HCT116 (cell line): Measurements from ENCODE around the gene CTNNA2. TPM values are rescaled to one million over a fixed set of nuclear protein-coding genes. Genes with fewer than 3 reads are reported as not detected.

Experiments used
- ATAC-seq: fragments of 200-7000 bp; cut with Tn5 transposase; 2 replicates; pipeline ENCODE4 v1.9.1; 2020; ENCODE audit warnings: mild to moderate bottlenecking, moderate library complexity
- BruUV-seq: library from RNA; stranded (reverse); fragments of 400-500 nt; replicated peaks from 2 replicates; lab custom pipeline; 2021; lab: Mats Ljungman, UMichigan
- CTCF ChIA-PET: fragments of 300-600 bp; sonication (Branson Sonifier 250); formaldehyde crosslinking; loops from one replicate; lab custom pipeline; 2021; ENCODE audit warnings: antibody characterized with exemption; lab: Charles Lee
- POLR2A ChIA-PET: fragments of 300-600, 350-600 bp; sonication (Branson Sonifier 250); formaldehyde crosslinking; loops from one replicate; lab custom pipeline; 2021; ENCODE audit warnings: antibody characterized with exemption; lab: Charles Lee
- RAD21 ChIA-PET, 2 experiments: fragments of 300-600 bp; sonication (Branson Sonifier 250); formaldehyde crosslinking; loops; one replicate each; lab custom pipeline; 2023; ENCODE audit warnings: low total read pairs in 2 of 2; ENCODE audit not compliant: uncharacterized antibody in 2 of 2, unreplicated experiment in 2 of 2, low non-redundant PET in 1 of 2; lab: Charles Lee
- DNase-seq: peaks from one replicate; pipeline ENCODE4 v3.0.0-alpha.2; 2010; ENCODE audit warnings: low read depth, low spot score
- H2AFZ ChIP-seq: fragments of 200-600 bp; shearing (Covaris generic), sonication (generic); 2 replicates; pipeline ENCODE4 v1.6.1; 2017; ENCODE audit warnings: low read depth, mixed run types, mixed read lengths, antibody characterized with exemption, low read length; ENCODE audit not compliant: poor library complexity, severe bottlenecking
- H3K27ac ChIP-seq: 2 replicates; pipeline ENCODE4 v1.5.1; 2012; ENCODE audit warnings: low read depth, low read length
- H3K27me3 ChIP-seq: fragments of 200-600 bp; sonication (generic); 2 replicates; pipeline ENCODE4 v1.6.1; 2016; ENCODE audit warnings: mixed run types, low read length, mixed read lengths; ENCODE audit not compliant: insufficient read depth
- H3K36me3 ChIP-seq, 2 experiments: fragments of 200-500 bp in 1 of 2; fragments of 200-600 bp in 1 of 2; sonication (Bioruptor generic) in 1 of 2; sonication (generic) in 1 of 2; 2 replicates each; pipeline versions ENCODE4 v1.5.1 to v1.6.1; 2014 to 2016; ENCODE audit warnings: low read length in 2 of 2, inconsistent platforms in 1 of 2, mixed read lengths in 1 of 2, mixed run types in 1 of 2; ENCODE audit not compliant: insufficient read depth in 2 of 2, control insufficient read depth in 1 of 2
- H3K4me1 ChIP-seq, 2 experiments: fragments of 200-600 bp in 1 of 2; sonication (generic) in 1 of 2; 2 replicates each; pipeline versions ENCODE4 v1.5.1 to v1.6.1; 2012 to 2017; ENCODE audit warnings: low read length in 2 of 2, inconsistent platforms in 1 of 2, mild to moderate bottlenecking in 1 of 2, mixed read lengths in 1 of 2, mixed run types in 1 of 2, moderate library complexity in 1 of 2; ENCODE audit not compliant: insufficient read depth in 2 of 2, control insufficient read depth in 1 of 2
- H3K4me2 ChIP-seq: fragments of 200-600 bp; sonication (generic); 2 replicates; pipeline ENCODE4 v1.6.1; 2017; ENCODE audit warnings: mixed run types, low read length, mixed read lengths
- H3K4me3 ChIP-seq, 2 experiments: fragments of 200-600 bp in 1 of 2; sonication (generic) in 1 of 2; replicated peaks in 1 of 2; 2 replicates each; pipeline ENCODE4 v1.5.1; 2011 to 2016; ENCODE audit warnings: low read length in 2 of 2, control low read depth in 1 of 2, low read depth in 1 of 2, mild to moderate bottlenecking in 1 of 2, mixed read lengths in 1 of 2, mixed run types in 1 of 2
- H3K79me2 ChIP-seq: fragments of 200-600 bp; sonication (generic); 2 replicates; pipeline ENCODE4 v1.6.1; 2017; ENCODE audit warnings: mild to moderate bottlenecking, mixed run types, low read length, moderate library complexity, mixed read lengths; ENCODE audit not compliant: insufficient read depth
- H3K9ac ChIP-seq: fragments of 200-600 bp; sonication (generic); 2 replicates; pipeline ENCODE4 v1.6.1; 2016; ENCODE audit warnings: low read length, mixed read lengths
- H3K9me2 ChIP-seq: fragments of 200-600 bp; sonication (generic), shearing (Covaris generic); 2 replicates; pipeline ENCODE4 v1.6.1; 2017; ENCODE audit warnings: mixed run types, mild to moderate bottlenecking, moderate library complexity; ENCODE audit not compliant: insufficient read depth
- H3K9me3 ChIP-seq, 2 experiments: fragments of 200-500 bp in 1 of 2; fragments of 200-600 bp in 1 of 2; sonication (Bioruptor generic) in 1 of 2; sonication (generic) in 1 of 2; 2 replicates each; pipeline ENCODE4 v1.6.1; 2014 to 2017; ENCODE audit warnings: low read length in 2 of 2, mixed read lengths in 2 of 2, inconsistent platforms in 1 of 2, low read depth in 1 of 2, mild to moderate bottlenecking in 1 of 2, mixed run types in 1 of 2, moderate library complexity in 1 of 2; ENCODE audit not compliant: control insufficient read depth in 1 of 2, insufficient read depth in 1 of 2
- H4K20me1 ChIP-seq: fragments of 200-600 bp; sonication (generic), shearing (Covaris generic); 2 replicates; pipeline ENCODE4 v1.6.1; 2017; ENCODE audit warnings: mixed run types, mild to moderate bottlenecking, moderate library complexity; ENCODE audit not compliant: insufficient read depth
- CBX3 ChIP-seq: IDR thresholded peaks from 2 replicates; pipeline ENCODE4 v1.6.1; 2012; ENCODE audit warnings: low read depth
- CEBPB ChIP-seq: IDR thresholded peaks from 2 replicates; pipeline ENCODE4 v1.6.1; 2012; ENCODE audit warnings: low read depth
- EGR1 ChIP-seq: IDR thresholded peaks from 2 replicates; pipeline ENCODE4 v1.6.1; 2012; ENCODE audit warnings: low read depth
- ELF1 ChIP-seq: IDR thresholded peaks from 2 replicates; pipeline ENCODE4 v1.6.1; 2012; ENCODE audit warnings: low read depth, borderline replicate concordance
- EZH2 ChIP-seq: fragments of 200-600 bp; sonication (generic); IDR thresholded peaks from 2 replicates; pipeline ENCODE4 v1.6.1; 2017; ENCODE audit warnings: antibody characterized with exemption, mixed run types
- EZH2phosphoT487 ChIP-seq: fragments of 200-600 bp; IDR thresholded peaks from 2 replicates; pipeline ENCODE4 v1.6.1; 2018; ENCODE audit warnings: antibody characterized with exemption, borderline replicate concordance
- FOSL1 ChIP-seq: IDR thresholded peaks from 2 replicates; pipeline ENCODE4 v1.6.1; 2012; ENCODE audit warnings: low read depth
- JUND ChIP-seq: IDR thresholded peaks from 2 replicates; pipeline ENCODE4 v1.6.1; 2012
- POLR2AphosphoS5 ChIP-seq: IDR thresholded peaks from 2 replicates; pipeline ENCODE4 v1.6.1; 2011; ENCODE audit warnings: mild to moderate bottlenecking, low read depth, low read length, moderate library complexity
- RAD21 ChIP-seq: IDR thresholded peaks from 2 replicates; pipeline ENCODE4 v1.6.1; 2012; ENCODE audit warnings: low read depth, mild to moderate bottlenecking
- SIN3A ChIP-seq: IDR thresholded peaks from 2 replicates; pipeline ENCODE4 v1.6.1; 2012; ENCODE audit warnings: low read depth
- SP1 ChIP-seq: IDR thresholded peaks from 2 replicates; pipeline ENCODE4 v1.6.1; 2012; ENCODE audit warnings: low read depth
- SRF ChIP-seq: IDR thresholded peaks from 2 replicates; pipeline ENCODE4 v1.6.1; 2012; ENCODE audit warnings: low read depth
- TCF7L2 ChIP-seq: IDR thresholded peaks from 2 replicates; pipeline ENCODE4 v1.7.0; 2011; ENCODE audit warnings: borderline replicate concordance, inconsistent platforms; ENCODE audit not compliant: insufficient read depth, insufficient read length; ENCODE audit errors: extremely low read depth
- YY1 ChIP-seq: IDR thresholded peaks from 2 replicates; pipeline ENCODE4 v1.6.1; 2011; ENCODE audit warnings: low read length, low read depth, moderate library complexity, mild to moderate bottlenecking; ENCODE audit not compliant: insufficient replicate concordance; ENCODE audit errors: extremely low read depth
- ZFX ChIP-seq: fragments of 450-650 bp; IDR thresholded peaks from 2 replicates; pipeline ENCODE4 v1.6.1; 2017
- ZNF274 ChIP-seq: fragments of 200-500 bp; sonication (Bioruptor generic); IDR thresholded peaks from 2 replicates; pipeline ENCODE4 v1.6.1; 2014; ENCODE audit warnings: mild to moderate bottlenecking, low read depth, low read length, inconsistent platforms
- intact Hi-C: fragments of 100-400 bp; cut with micrococcal nuclease; formaldehyde crosslinking; loops from 2 replicates; pipeline ENCODE4 v1.10.0; 2022
- total RNA-seq: library from RNA; stranded (reverse); gene quantifications from one replicate; pipeline ENCODE4 v1.2.1, GENCODE V29; 2021; ENCODE audit not compliant: unreplicated experiment
- TF ChIP-seq, protein P1 (sequence below): IDR thresholded peaks from 2 replicates; pipeline ENCODE4 v1.6.1; 2012
- TF ChIP-seq, protein P2 (sequence below), 3 experiments: fragments of 200-600 bp in 1 of 3; sonication (generic) in 1 of 3; IDR thresholded peaks in 2 of 3; conservative IDR thresholded peaks in 1 of 3; 2 replicates each; pipeline ENCODE4 v1.5.1; 2012 to 2017; ENCODE audit warnings: low read depth in 2 of 3, low read length in 2 of 3, antibody characterized with exemption in 1 of 3, borderline replicate concordance in 1 of 3, control low read depth in 1 of 3, mild to moderate bottlenecking in 1 of 3, mixed read lengths in 1 of 3, mixed run types in 1 of 3, moderate library complexity in 1 of 3; ENCODE audit not compliant: insufficient read depth in 1 of 3
- TF ChIP-seq, protein P3 (sequence below): IDR thresholded peaks from 2 replicates; pipeline ENCODE4 v1.6.1; 2012; ENCODE audit warnings: low read depth

CTNNA2 gene
- total RNA-seq, 1 experiment from 2014 or later, result not detected

DNA sequence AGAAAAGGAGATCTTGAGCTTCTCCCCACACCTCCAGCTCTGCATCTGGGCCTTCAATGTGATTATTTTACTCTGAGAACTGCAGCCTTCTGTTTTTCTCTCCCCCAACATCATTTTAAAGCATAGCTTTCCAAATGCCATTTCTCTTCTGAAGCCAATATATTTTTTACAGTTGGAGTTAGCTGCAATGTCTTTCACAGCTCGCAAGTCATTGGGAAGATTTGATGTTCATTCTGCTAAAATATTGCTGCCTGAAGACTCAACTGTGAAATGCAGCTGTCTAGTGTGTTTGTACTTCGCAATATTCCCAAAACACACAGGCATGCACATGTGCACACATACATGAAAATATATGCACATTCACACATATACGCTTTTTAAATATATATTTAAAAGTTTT, 496.4 kb downstream of the CTNNA2 start (continued):
- TF ChIP-seq ELF1, result no peak
- no peak for TF ChIP-seq JUND
- no peak for TF ChIP-seq CBX3

DNA sequence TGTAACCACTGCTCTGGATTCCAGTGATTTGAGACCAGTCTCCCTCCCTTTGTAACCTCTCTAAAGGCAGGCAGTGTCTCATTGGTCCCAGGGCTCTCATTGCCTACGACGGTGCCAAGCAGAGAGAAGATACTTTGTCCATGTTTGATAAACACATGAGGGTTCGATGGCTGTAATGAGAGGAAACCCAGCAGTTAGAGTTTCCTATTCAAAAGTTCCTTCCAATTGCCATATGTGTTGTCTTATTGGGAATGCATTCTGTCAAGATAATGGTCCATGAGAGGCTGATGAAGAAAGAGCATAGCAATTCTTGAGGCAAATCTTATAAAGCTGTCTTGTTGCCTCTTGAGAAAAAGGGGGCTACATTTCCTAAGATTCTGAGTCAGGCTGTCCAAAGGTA, 499.2 kb downstream of the CTNNA2 start:
- Histone ChIP-seq H3K9me2 (no peaks in the 10 kb centered on the region), H3K27me3 (no peaks in the 10 kb centered on the region), H3K9ac (no peak overlapping the region), H4K20me1 (no peaks in the 10 kb centered on the region), H3K79me2 (no peaks in the 10 kb centered on the region), H3K4me3 (no peak overlapping the region), H3K9me3 (peaks cover 4 to 14% of the 10 kb centered on the region in 2 experiments; a peak in 3 of 4 replicates), H3K27ac (no peak overlapping the region), H3K4me1 (no peaks in the 10 kb centered on the region), H2AFZ (no peak overlapping the region), H3K4me2 (no peak overlapping the region), H3K36me3 (no peaks in the 10 kb centered on the region)
- DNase-seq (no peak), ATAC-seq (no peak)
- ChIA-PET CTCF (no interaction called here), POLR2A (no interaction called here), RAD21 (no interaction called here)
- no peak for TF ChIP-seq POLR2AphosphoS5
- no peak for TF ChIP-seq JUND
- no peak for TF ChIP-seq SP1
- TF ChIP-seq ZFX, result no peak
- no peak for TF ChIP-seq CBX3
- TF ChIP-seq, protein P1, sequence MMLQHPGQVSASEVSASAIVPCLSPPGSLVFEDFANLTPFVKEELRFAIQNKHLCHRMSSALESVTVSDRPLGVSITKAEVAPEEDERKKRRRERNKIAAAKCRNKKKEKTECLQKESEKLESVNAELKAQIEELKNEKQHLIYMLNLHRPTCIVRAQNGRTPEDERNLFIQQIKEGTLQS, result no peak
- TF ChIP-seq EZH2phosphoT487, result no peak
- TF ChIP-seq, protein P2, sequence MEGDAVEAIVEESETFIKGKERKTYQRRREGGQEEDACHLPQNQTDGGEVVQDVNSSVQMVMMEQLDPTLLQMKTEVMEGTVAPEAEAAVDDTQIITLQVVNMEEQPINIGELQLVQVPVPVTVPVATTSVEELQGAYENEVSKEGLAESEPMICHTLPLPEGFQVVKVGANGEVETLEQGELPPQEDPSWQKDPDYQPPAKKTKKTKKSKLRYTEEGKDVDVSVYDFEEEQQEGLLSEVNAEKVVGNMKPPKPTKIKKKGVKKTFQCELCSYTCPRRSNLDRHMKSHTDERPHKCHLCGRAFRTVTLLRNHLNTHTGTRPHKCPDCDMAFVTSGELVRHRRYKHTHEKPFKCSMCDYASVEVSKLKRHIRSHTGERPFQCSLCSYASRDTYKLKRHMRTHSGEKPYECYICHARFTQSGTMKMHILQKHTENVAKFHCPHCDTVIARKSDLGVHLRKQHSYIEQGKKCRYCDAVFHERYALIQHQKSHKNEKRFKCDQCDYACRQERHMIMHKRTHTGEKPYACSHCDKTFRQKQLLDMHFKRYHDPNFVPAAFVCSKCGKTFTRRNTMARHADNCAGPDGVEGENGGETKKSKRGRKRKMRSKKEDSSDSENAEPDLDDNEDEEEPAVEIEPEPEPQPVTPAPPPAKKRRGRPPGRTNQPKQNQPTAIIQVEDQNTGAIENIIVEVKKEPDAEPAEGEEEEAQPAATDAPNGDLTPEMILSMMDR (IDR thresholded peaks at IDR 0.05 in 2 of 3, conservative IDR thresholded peaks at IDR 0.05 in 1 of 3; ENCODE audit: borderline replicate concordance in 1 of 3, insufficient read depth in 1 of 3, low read depth in 2 of 3, low read length in 2 of 3), result no peak
- no peak for TF ChIP-seq RAD21
- TF ChIP-seq EZH2, result no peak
- TF ChIP-seq EGR1, result no peak
- no peak for TF ChIP-seq SRF
- no peak for TF ChIP-seq SIN3A
- no peak for TF ChIP-seq FOSL1
- TF ChIP-seq, protein P3, sequence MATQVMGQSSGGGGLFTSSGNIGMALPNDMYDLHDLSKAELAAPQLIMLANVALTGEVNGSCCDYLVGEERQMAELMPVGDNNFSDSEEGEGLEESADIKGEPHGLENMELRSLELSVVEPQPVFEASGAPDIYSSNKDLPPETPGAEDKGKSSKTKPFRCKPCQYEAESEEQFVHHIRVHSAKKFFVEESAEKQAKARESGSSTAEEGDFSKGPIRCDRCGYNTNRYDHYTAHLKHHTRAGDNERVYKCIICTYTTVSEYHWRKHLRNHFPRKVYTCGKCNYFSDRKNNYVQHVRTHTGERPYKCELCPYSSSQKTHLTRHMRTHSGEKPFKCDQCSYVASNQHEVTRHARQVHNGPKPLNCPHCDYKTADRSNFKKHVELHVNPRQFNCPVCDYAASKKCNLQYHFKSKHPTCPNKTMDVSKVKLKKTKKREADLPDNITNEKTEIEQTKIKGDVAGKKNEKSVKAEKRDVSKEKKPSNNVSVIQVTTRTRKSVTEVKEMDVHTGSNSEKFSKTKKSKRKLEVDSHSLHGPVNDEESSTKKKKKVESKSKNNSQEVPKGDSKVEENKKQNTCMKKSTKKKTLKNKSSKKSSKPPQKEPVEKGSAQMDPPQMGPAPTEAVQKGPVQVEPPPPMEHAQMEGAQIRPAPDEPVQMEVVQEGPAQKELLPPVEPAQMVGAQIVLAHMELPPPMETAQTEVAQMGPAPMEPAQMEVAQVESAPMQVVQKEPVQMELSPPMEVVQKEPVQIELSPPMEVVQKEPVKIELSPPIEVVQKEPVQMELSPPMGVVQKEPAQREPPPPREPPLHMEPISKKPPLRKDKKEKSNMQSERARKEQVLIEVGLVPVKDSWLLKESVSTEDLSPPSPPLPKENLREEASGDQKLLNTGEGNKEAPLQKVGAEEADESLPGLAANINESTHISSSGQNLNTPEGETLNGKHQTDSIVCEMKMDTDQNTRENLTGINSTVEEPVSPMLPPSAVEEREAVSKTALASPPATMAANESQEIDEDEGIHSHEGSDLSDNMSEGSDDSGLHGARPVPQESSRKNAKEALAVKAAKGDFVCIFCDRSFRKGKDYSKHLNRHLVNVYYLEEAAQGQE, result no peak
- TF ChIP-seq ZNF274, result no peak
- TF ChIP-seq YY1, result no peak
- no peak for TF ChIP-seq TCF7L2
- no peak for TF ChIP-seq CEBPB
- intact Hi-C loops, result no loop called here
- no TSS peak for BruUV-seq
